Activated CD4-positive, alpha-beta T cell treated with anti-CD3 and anti-CD28 coated beads for 36 hours (primary cell): ENCODE measurements around the gene SHISAL1. TPM values are rescaled to one million over a fixed set of nuclear protein-coding genes. Genes with fewer than 3 reads are reported as not detected.

Experiments
- ATAC-seq: fragments of 200-7000 bp; cut with Tn5 transposase; one replicate; pipeline ENCODE4 v1.10.0; 2021; ENCODE audit warnings: mild to moderate bottlenecking, moderate library complexity
- CTCF ChIA-PET: fragments of 350-600 bp; sonication (Branson Sonifier 250); formaldehyde crosslinking; loops from one replicate; lab custom pipeline; 2021; ENCODE audit warnings: antibody characterized with exemption; lab: Charles Lee
- POLR2A ChIA-PET: fragments of 350-600 bp; sonication (Branson Sonifier 250); formaldehyde crosslinking; loops from one replicate; lab custom pipeline; 2021; ENCODE audit warnings: antibody characterized with exemption, inconsistent platforms; lab: Charles Lee
- DNase-seq: peaks from one replicate; pipeline ENCODE4 v3.0.0-alpha.2; 2020
- H3K27ac Mint-ChIP-seq: one replicate; pipeline ENCODE4 v1.8.0; 2021; ENCODE audit warnings: mixed read lengths
- H3K27me3 Mint-ChIP-seq: one replicate; pipeline ENCODE4 v1.8.0; 2021; ENCODE audit warnings: mixed read lengths
- H3K36me3 Mint-ChIP-seq: one replicate; pipeline ENCODE4 v1.8.0; 2021; ENCODE audit warnings: low read depth, mixed read lengths
- H3K4me1 Mint-ChIP-seq: one replicate; pipeline ENCODE4 v1.8.0; 2021; ENCODE audit warnings: mixed read lengths
- H3K4me3 Mint-ChIP-seq: one replicate; pipeline ENCODE4 v1.8.0; 2021; ENCODE audit warnings: mild to moderate bottlenecking, moderate library complexity, mixed read lengths
- H3K9me3 Mint-ChIP-seq: one replicate; pipeline ENCODE4 v1.8.0; 2021; ENCODE audit warnings: low read depth, mixed read lengths
- intact Hi-C, 2 experiments: fragments of 100-400 bp; cut with DNase I in 1 of 2; cut with micrococcal nuclease in 1 of 2; formaldehyde crosslinking; loops; one replicate each; pipeline versions ENCODE4 v1.14.2 to v1.15.1; 2022 to 2024; cut with DNase I, micrococcal nuclease
- total RNA-seq, 2 experiments: library from RNA; stranded (reverse); gene quantifications; one replicate each; pipeline ENCODE4 v1.2.3, GENCODE V29; 2021

Gene SHISAL1
- total RNA-seq, 2 experiments from 2014 or later, result not detected

- ATAC-seq (no peak), DNase-seq (no peak)
- Mint-ChIP-seq H3K36me3 (no peaks in the 10 kb centered on the region), H3K4me3 (no peak overlapping the region), H3K4me1 (no peaks in the 10 kb centered on the region), H3K27ac (no peak overlapping the region), H3K27me3 (peaks cover 6% of the 10 kb centered on the region), H3K9me3 (no peaks in the 10 kb centered on the region)
- intact Hi-C loops, result no loop called here
- CTCF ChIA-PET, result interaction anchor here (0.9 kb wide), 1 partner anchor 34 kb away, joined by 3 read pairs; no protein-coding TSS in a partner anchor
- POLR2A ChIA-PET, result no interaction called here
These were observed 53.2 kb downstream of the SHISAL1 start for GRCh38 chr22:44259366-44260215.

GRCh38 chr22:44256556-44257485 lies 55.9 kb downstream of the SHISAL1 start:
- DNase-seq, result no peak
- Mint-ChIP-seq H3K27ac (no peak overlapping the region), H3K9me3 (no peaks in the 10 kb centered on the region), H3K36me3 (no peaks in the 10 kb centered on the region), H3K4me3 (no peak overlapping the region), H3K4me1 (no peaks in the 10 kb centered on the region), H3K27me3 (peaks cover 6% of the 10 kb centered on the region)
- ChIA-PET CTCF (no interaction called here), POLR2A (no interaction called here)
- intact Hi-C loops, result no loop called here
- ATAC-seq, result no peak

- CTCF ChIA-PET, result no interaction called here
- POLR2A ChIA-PET, result no interaction called here
- intact Hi-C loops, result no loop called here
- Mint-ChIP-seq H3K27me3 (peaks cover 6% of the 10 kb centered on the region), H3K9me3 (no peaks in the 10 kb centered on the region), H3K4me3 (no peak overlapping the region), H3K36me3 (no peaks in the 10 kb centered on the region), H3K4me1 (no peaks in the 10 kb centered on the region), H3K27ac (no peak overlapping the region)
- no peak for ATAC-seq
- no peak for DNase-seq
These were observed 56.7 kb downstream of the SHISAL1 start for GRCh38 chr22:44256085-44256484.

- Mint-ChIP-seq H3K36me3 (no peaks in the 10 kb centered on the region), H3K4me1 (no peaks in the 10 kb centered on the region), H3K9me3 (peaks cover 4% of the 10 kb centered on the region), H3K27me3 (peaks cover 6% of the 10 kb centered on the region), H3K4me3 (no peak overlapping the region), H3K27ac (no peak overlapping the region)
- intact Hi-C loops, result no loop called here
- ChIA-PET CTCF (no interaction called here), POLR2A (no interaction called here)
- ATAC-seq (no peak), DNase-seq (no peak)
These were observed 57.9 kb downstream of the SHISAL1 start for GRCh38 chr22:44254811-44255210.

- Mint-ChIP-seq H3K27ac (no peak overlapping the region), H3K9me3 (peaks cover 7% of the 10 kb centered on the region), H3K4me1 (no peaks in the 10 kb centered on the region), H3K36me3 (no peaks in the 10 kb centered on the region), H3K4me3 (no peak overlapping the region), H3K27me3 (peaks cover 5% of the 10 kb centered on the region)
- ChIA-PET CTCF (no interaction called here), POLR2A (no interaction called here)
- no peak for ATAC-seq
- DNase-seq, result no peak
- intact Hi-C loops, result no loop called here
These were observed 63.2 kb downstream of the SHISAL1 start for GRCh38 chr22:44249376-44250147.

GRCh38 chr22:44248926-44249325 lies 63.8 kb downstream of the SHISAL1 start:
- POLR2A ChIA-PET, result no interaction called here
- H3K27me3 Mint-ChIP-seq, result peaks cover 7% of the 10 kb centered on the region
- ATAC-seq, result no peak
- H3K9me3 Mint-ChIP-seq, result peaks cover 7% of the 10 kb centered on the region
- no peaks in the 10 kb centered on the region for H3K36me3 Mint-ChIP-seq
- H3K4me3 Mint-ChIP-seq, result no peak overlapping the region
- intact Hi-C loops, result no loop called here
- H3K27ac Mint-ChIP-seq, result no peak overlapping the region
- DNase-seq, result no peak
- H3K4me1 Mint-ChIP-seq, result no peaks in the 10 kb centered on the region
- CTCF ChIA-PET, result no interaction called here

- H3K27ac Mint-ChIP-seq, result no peak overlapping the region
- CTCF ChIA-PET, result no interaction called here
- DNase-seq (no peak), ATAC-seq (no peak)
- peaks cover 9% of the 10 kb centered on the region for H3K27me3 Mint-ChIP-seq
- peaks cover 7% of the 10 kb centered on the region for H3K9me3 Mint-ChIP-seq
- no peaks in the 10 kb centered on the region for H3K36me3 Mint-ChIP-seq
- intact Hi-C loops, result no loop called here
- no peak overlapping the region for H3K4me3 Mint-ChIP-seq
- POLR2A ChIA-PET, result no interaction called here
- H3K4me1 Mint-ChIP-seq, result no peaks in the 10 kb centered on the region
These were observed 64.5 kb downstream of the SHISAL1 start for GRCh38 chr22:44247923-44248892.

GRCh38 chr22:44247346-44247745 lies 65.4 kb downstream of the SHISAL1 start:
- Mint-ChIP-seq H3K4me3 (no peak overlapping the region), H3K4me1 (no peaks in the 10 kb centered on the region), H3K27me3 (peaks cover 11% of the 10 kb centered on the region), H3K9me3 (peaks cover 7% of the 10 kb centered on the region), H3K27ac (no peak overlapping the region), H3K36me3 (no peaks in the 10 kb centered on the region)
- POLR2A ChIA-PET, result no interaction called here
- intact Hi-C loops, result no loop called here
- ATAC-seq (no peak), DNase-seq (no peak)
- CTCF ChIA-PET, result interaction anchor here (0.6 kb wide), 1 partner anchor 207 kb away, joined by 3 read pairs; no protein-coding TSS in a partner anchor

- peaks cover 7% of the 10 kb centered on the region for H3K9me3 Mint-ChIP-seq
- intact Hi-C loops, result no loop called here
- no peaks in the 10 kb centered on the region for H3K4me1 Mint-ChIP-seq
- H3K36me3 Mint-ChIP-seq, result no peaks in the 10 kb centered on the region
- peaks cover 15% of the 10 kb centered on the region for H3K27me3 Mint-ChIP-seq
- DNase-seq (no peak), ATAC-seq (no peak)
- H3K4me3 Mint-ChIP-seq, result no peak overlapping the region
- ChIA-PET POLR2A (no interaction called here), CTCF (interaction anchor here (0.6 kb wide), 1 partner anchor 207 kb away, joined by 3 read pairs; no protein-coding TSS in a partner anchor)
- H3K27ac Mint-ChIP-seq, result no peak overlapping the region
These were observed 66.0 kb downstream of the SHISAL1 start for GRCh38 chr22:44246615-44247326.

- CTCF ChIA-PET, result no interaction called here
- H3K9me3 Mint-ChIP-seq, result peaks cover 7% of the 10 kb centered on the region
- POLR2A ChIA-PET, result no interaction called here
- H3K4me1 Mint-ChIP-seq, result no peaks in the 10 kb centered on the region
- ATAC-seq (no peak), DNase-seq (no peak)
- no peak overlapping the region for H3K4me3 Mint-ChIP-seq
- H3K27me3 Mint-ChIP-seq, result peaks cover 17% of the 10 kb centered on the region
- no peaks in the 10 kb centered on the region for H3K36me3 Mint-ChIP-seq
- no peak overlapping the region for H3K27ac Mint-ChIP-seq
- intact Hi-C loops, result no loop called here
These were observed 66.9 kb downstream of the SHISAL1 start for GRCh38 chr22:44245867-44246266.
